Measurements from ENCODE around the gene MACROD2. TPM values are rescaled to one million over a fixed set of nuclear protein-coding genes. Genes with fewer than 3 reads are reported as not detected.
A peak's percentile ranks its signal among the peaks of the same experiment; 100 is the strongest.

The MACROD2 gene
- total RNA-seq, 4 donors from 2014 or later = 12.6 to 60.3 (median 18.9) TPM

GRCh38 chr20:14947536-14947935, 952.2 kb downstream of the MACROD2 start:
- Histone ChIP-seq H3K4me1 (no peaks in the 10 kb centered on the region), H3K36me3 (no peaks in the 10 kb centered on the region), H3K27ac (no peak overlapping the region), H3K27me3 (no peaks in the 10 kb centered on the region), H3K9me3 (no peaks in the 10 kb centered on the region), H3K4me3 (no peak overlapping the region)
- 79% methylated on average over 1 of the region's 1 CpG for WGBS
- DNase-seq (ENCODE audit: low spot score in 2 of 2) = no peak
- TF ChIP-seq POLR2A (IDR thresholded peaks at IDR 0.05) = no peak
- TF ChIP-seq EP300 (IDR thresholded peaks at IDR 0.05) = no peak
- TF ChIP-seq CTCF (IDR thresholded peaks at IDR 0.05) = no peak
- no peak for TF ChIP-seq POLR2AphosphoS5 (IDR thresholded peaks at IDR 0.05)

DNA sequence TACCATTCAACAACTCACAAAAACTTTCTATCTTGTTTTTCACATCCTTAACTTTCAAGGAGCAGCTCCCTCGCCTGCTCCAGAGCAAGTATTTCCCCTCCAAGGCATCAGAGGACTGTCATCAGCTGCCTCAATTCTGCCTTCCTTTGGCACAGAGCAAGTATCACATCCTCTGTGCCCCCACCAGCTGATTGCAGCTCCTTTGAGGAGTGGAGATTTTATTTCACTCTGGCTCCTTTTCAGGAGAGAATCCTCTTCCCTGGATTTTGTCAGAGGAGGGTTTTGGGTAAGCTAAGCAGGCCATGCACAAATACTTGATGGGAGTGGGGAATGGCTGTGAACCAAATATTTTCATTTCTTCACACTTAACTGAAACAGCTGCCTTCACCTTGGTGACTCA, 952.6 kb downstream of the MACROD2 start:
- Histone ChIP-seq H3K4me3 (no peak overlapping the region), H3K4me1 (no peaks in the 10 kb centered on the region), H3K27me3 (no peaks in the 10 kb centered on the region), H3K36me3 (no peaks in the 10 kb centered on the region), H3K9me3 (no peaks in the 10 kb centered on the region), H3K27ac (no peak overlapping the region)
- WGBS = 72% methylated on average over 1 of the region's 1 CpG
- DNase-seq (ENCODE audit: low spot score in 2 of 2) = no peak
- TF ChIP-seq POLR2AphosphoS5 (IDR thresholded peaks at IDR 0.05) = no peak
- no peak for TF ChIP-seq EP300 (IDR thresholded peaks at IDR 0.05)

DNA sequence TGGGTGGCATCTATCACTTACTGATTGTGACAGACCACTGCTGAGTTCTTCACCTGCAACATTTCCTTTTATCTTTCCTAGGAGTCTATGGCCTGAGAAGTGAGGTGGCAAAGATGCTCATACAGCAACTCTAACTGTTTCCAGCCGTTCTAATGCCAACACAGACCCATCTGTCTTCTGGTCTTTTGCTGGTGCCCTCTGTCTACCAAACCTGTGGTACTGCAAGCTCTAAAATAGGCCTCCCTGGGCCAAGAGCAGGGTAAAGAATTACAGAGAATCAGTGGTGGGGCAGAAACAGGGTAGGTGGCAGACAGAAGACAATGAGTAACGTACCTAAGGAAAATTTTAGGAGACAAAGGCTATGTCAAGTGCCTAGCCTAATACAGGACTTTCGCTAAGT, 953.1 kb downstream of the MACROD2 start:
- Histone ChIP-seq H3K4me1 (no peaks in the 10 kb centered on the region), H3K27me3 (no peaks in the 10 kb centered on the region), H3K4me3 (no peak overlapping the region), H3K9me3 (no peaks in the 10 kb centered on the region), H3K36me3 (no peaks in the 10 kb centered on the region), H3K27ac (no peak overlapping the region)
- DNase-seq (ENCODE audit: low spot score in 2 of 2) = no peak
- 84% methylated on average over 3 of the region's 3 CpGs for WGBS
- TF ChIP-seq EP300 (IDR thresholded peaks at IDR 0.05) (no peak), POLR2AphosphoS5 (IDR thresholded peaks at IDR 0.05) (no peak), POLR2A (IDR thresholded peaks at IDR 0.05) (no peak), CTCF (IDR thresholded peaks at IDR 0.05) (peak in 1 of 2 donors; percentile 6)

DNA sequence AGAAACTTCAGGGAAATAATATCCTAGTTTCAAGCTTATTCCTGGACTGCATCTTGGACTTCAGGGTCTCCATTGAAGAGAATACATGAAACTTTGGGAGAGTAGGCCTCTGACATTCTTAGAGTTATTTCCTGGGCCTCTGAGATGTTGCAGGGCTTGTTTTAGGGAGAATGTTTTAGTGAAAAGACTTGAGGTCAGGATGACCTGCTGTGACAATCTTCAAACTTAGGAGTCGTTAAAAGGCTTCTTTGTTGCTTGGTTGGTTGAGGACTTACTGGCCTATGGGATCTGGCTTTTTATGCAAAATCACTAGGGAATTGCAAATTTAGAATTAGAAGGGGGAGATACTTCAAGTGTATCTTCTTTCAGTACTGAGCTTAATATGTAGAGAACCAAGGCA, 955.3 kb downstream of the MACROD2 start:
- WGBS = 50% methylated on average over 1 of the region's 1 CpG
- no peaks in the 10 kb centered on the region for H3K36me3 ChIP-seq
- no peak overlapping the region for H3K4me3 ChIP-seq
- no peak for TF ChIP-seq EP300 (IDR thresholded peaks at IDR 0.05)
- TF ChIP-seq POLR2AphosphoS5 (IDR thresholded peaks at IDR 0.05) = no peak
- no peak for TF ChIP-seq POLR2A (IDR thresholded peaks at IDR 0.05)
- no peak for TF ChIP-seq CTCF (IDR thresholded peaks at IDR 0.05)
- no peaks in the 10 kb centered on the region for H3K9me3 ChIP-seq
- H3K27me3 ChIP-seq = no peaks in the 10 kb centered on the region
- H3K4me1 ChIP-seq = no peaks in the 10 kb centered on the region
- no peak overlapping the region for H3K27ac ChIP-seq
- DNase-seq (ENCODE audit: low spot score in 2 of 2) = no peak

DNA sequence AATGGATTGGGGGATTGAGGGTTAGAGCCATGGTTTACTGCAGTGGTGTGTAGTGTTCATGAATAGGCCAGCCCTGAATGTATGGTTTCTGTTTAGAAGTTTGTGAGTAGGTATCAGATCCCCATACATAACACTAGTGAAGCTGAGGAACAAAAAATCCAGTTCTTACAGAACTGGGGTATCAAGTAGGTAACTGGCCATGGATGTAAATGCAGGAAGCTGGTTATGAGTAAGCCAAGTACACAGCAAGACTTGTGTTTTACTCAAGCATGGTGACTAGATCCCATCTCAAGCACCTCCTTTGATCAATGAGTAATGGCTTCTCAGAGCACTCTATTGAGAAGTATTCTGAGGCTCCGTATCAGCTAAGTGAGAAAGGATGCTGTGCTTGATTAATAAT, 955.8 kb downstream of the MACROD2 start:
- Histone ChIP-seq H3K36me3 (no peaks in the 10 kb centered on the region), H3K4me3 (no peak overlapping the region), H3K4me1 (no peaks in the 10 kb centered on the region), H3K9me3 (no peaks in the 10 kb centered on the region), H3K27me3 (no peaks in the 10 kb centered on the region), H3K27ac (no peak overlapping the region)
- WGBS = 84% methylated on average over 1 of the region's 1 CpG
- TF ChIP-seq POLR2AphosphoS5 (IDR thresholded peaks at IDR 0.05) = no peak
- TF ChIP-seq POLR2A (IDR thresholded peaks at IDR 0.05) = no peak
- TF ChIP-seq EP300 (IDR thresholded peaks at IDR 0.05) = no peak
- TF ChIP-seq CTCF (IDR thresholded peaks at IDR 0.05) = no peak
- DNase-seq (ENCODE audit: low spot score in 2 of 2) = no peak

Data from suprapubic skin (tissue), 4 donors.